Measurements from ENCODE around the gene ZNF358.

The ZNF358 gene

DNA sequence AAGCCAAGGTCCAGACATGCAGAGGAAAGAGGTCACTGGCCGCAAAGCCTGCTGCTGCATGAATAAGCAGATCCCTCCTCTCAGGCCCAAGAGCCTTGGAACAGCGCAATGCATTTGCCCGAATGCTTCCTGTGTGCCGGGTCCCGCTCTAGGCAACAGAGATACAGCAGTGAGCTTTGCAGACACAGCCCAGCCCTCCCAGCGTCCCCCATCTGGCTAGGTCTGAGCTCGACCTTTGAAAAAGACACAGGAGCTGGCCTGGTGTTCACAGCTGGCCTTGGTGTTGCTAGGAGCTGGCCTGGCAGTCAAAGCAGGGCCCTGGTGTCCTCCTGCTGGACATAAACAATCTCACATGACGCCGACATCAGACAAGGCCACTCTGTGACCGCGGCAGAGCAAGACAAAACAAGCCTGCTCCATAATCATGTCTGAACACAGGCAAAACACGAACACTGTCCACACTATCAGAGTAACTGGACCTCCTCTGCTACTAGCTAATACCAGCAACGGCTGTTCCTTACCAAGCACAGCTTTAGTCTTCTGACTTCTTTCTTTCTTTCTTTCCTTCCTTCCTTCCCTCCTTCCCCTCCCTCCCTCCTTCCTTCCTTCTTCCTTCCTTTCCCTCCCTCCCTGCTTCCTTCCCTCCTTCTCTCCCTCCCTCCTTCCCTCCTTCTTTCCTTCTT, 21.3 kb upstream of the ZNF358 start:
- Histone ChIP-seq H4K20me1 (no peaks in the 10 kb centered on the region), H3K4me1 (peaks cover 26 to 82% (median 60%) of the 10 kb centered on the region in 10 experiments), H3K27ac (peak overlapping the region in 5 of 11 experiments; percentile 8 to 42 (median 32); a peak in 7 of 22 replicates), H3K4me2 (peak overlapping the region in 10 of 11 experiments; percentile 5 to 52 (median 44); a peak in 15 of 22 replicates), H3K27me3 (peaks cover 6 to 18% (median 15%) of the 10 kb centered on the region in 11 experiments), H3K4me3 (no peak overlapping the region), H3K36me3 (no peaks in the 10 kb centered on the region), H3K9ac (0 out of 22 replicates have a peak overlapping the region, but pooled peaks of 1 of the 11 experiments have one; percentile 9), H3K9me3 (replicated peaks in 1 of 11) (peaks cover 0 to 35% (median 0%) of the 10 kb centered on the region in 11 experiments; a peak in 9 of 22 replicates)
- TF ChIP-seq Cebpa-rat (IDR thresholded peaks at IDR 0.05), result no peak

GRCh38 chr19:7497292-7497691, 18.6 kb upstream of the ZNF358 start:
- Histone ChIP-seq H3K9me3 (replicated peaks in 1 of 11) (peaks cover 0 to 12% (median 0%) of the 10 kb centered on the region in 11 experiments; a peak in 4 of 22 replicates), H3K4me2 (peak overlapping the region in 9 of 11 experiments; percentile 48 to 80 (median 69); a peak in 18 of 22 replicates), H3K27ac (peak overlapping the region in 2 of 11 experiments; percentile 4 to 20; a peak in 1 of 22 replicates), H3K4me1 (peaks cover 32 to 73% (median 58%) of the 10 kb centered on the region in 10 experiments), H4K20me1 (peaks cover 0 to 7% (median 0%) of the 10 kb centered on the region in 11 experiments; a peak in 2 of 22 replicates), H3K36me3 (no peaks in the 10 kb centered on the region), H3K9ac (no peak overlapping the region), H3K27me3 (peaks cover 31 to 43% (median 38%) of the 10 kb centered on the region in 11 experiments), H3K4me3 (no peak overlapping the region)
- TF ChIP-seq Cebpa-rat (IDR thresholded peaks at IDR 0.05), result no peak

DNA sequence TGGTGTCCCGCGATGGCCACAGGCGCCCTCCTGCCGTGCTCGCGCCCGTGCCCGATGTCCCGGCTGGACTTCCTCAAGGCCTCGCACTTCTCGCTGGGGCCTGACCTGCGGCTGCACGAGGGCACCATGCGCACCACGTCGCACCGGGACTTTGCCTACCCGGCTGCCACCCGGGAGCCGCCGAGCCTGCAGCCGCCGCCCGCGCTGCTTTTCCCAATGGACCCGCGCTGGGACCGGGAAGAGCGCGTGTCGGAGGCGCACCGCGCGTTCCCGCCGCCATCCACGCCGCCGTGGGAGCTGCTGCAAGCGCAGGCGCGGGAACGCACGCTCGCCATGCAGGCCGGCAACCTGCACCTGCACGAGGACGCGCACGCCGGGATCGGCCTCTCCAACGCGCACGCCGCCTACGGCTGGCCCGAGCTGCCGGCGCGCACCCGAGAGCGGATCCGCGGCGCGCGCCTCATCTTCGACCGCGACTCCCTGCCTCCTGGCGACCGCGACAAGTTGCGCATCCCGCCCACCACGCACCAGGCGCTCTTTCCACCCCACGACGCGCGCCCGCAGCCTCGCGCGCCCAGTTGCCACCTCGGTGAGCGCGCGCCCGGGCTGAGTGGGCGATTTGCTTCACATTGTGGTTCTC, 15.0 kb upstream of the ZNF358 start:
- Histone ChIP-seq H3K9ac (0 out of 22 replicates have a peak overlapping the region, but pooled peaks of 1 of the 11 experiments have one; percentile 13), H3K4me3 (peak overlapping the region; percentile 39 to 64 (median 51))

GRCh38 chr19:7502552-7502951, 13.4 kb upstream of the ZNF358 start:
- H4K20me1 ChIP-seq, result peaks cover 0 to 7% (median 0%) of the 10 kb centered on the region in 11 experiments; a peak in 2 of 22 replicates
- H3K9ac ChIP-seq, result no peak overlapping the region
- H3K36me3 ChIP-seq, result no peaks in the 10 kb centered on the region
- H3K27me3 ChIP-seq, result peaks cover 54 to 76% (median 70%) of the 10 kb centered on the region in 11 experiments
- H3K4me2 ChIP-seq, result no peak overlapping the region
- peaks cover 33 to 53% (median 44%) of the 10 kb centered on the region in 10 experiments for H3K4me1 ChIP-seq
- no peak overlapping the region for H3K4me3 ChIP-seq
- no peaks in the 10 kb centered on the region for H3K9me3 ChIP-seq (replicated peaks in 1 of 11)
- no peak overlapping the region for H3K27ac ChIP-seq
- TF ChIP-seq Cebpa-rat (IDR thresholded peaks at IDR 0.05), result no peak

More for the DNA sequence above, 15.0 kb upstream of the ZNF358 start:
- peak overlapping the region; percentile 70 to 94 (median 83) for H3K4me2 ChIP-seq
- H4K20me1 ChIP-seq, result peaks cover 0 to 7% (median 0%) of the 10 kb centered on the region in 11 experiments; a peak in 2 of 22 replicates
- peaks cover 54 to 75% (median 70%) of the 10 kb centered on the region in 11 experiments for H3K27me3 ChIP-seq
- no peaks in the 10 kb centered on the region for H3K36me3 ChIP-seq
- peaks cover 35 to 59% (median 52%) of the 10 kb centered on the region in 10 experiments for H3K4me1 ChIP-seq
- no peak for TF ChIP-seq Cebpa-rat (IDR thresholded peaks at IDR 0.05)
- no peaks in the 10 kb centered on the region for H3K9me3 ChIP-seq (replicated peaks in 1 of 11)
- no peak overlapping the region for H3K27ac ChIP-seq

- H3K9me3 ChIP-seq (replicated peaks in 1 of 11), result no peaks in the 10 kb centered on the region
- no peak overlapping the region for H3K4me3 ChIP-seq
- H3K27ac ChIP-seq, result no peak overlapping the region
- H4K20me1 ChIP-seq, result peaks cover 0 to 7% (median 0%) of the 10 kb centered on the region in 11 experiments; a peak in 2 of 22 replicates
- no peak for TF ChIP-seq Cebpa-rat (IDR thresholded peaks at IDR 0.05)
- H3K4me1 ChIP-seq, result peaks cover 16 to 33% (median 25%) of the 10 kb centered on the region in 10 experiments; a peak in 19 of 20 replicates
- peaks cover 43 to 63% (median 56%) of the 10 kb centered on the region in 11 experiments for H3K27me3 ChIP-seq
- H3K36me3 ChIP-seq, result no peaks in the 10 kb centered on the region
- H3K9ac ChIP-seq, result no peak overlapping the region
- H3K4me2 ChIP-seq, result peak overlapping the region in 5 of 11 experiments; percentile 41 to 70 (median 54); a peak in 5 of 22 replicates
Observed at GRCh38 chr19:7504684-7505083, 11.2 kb upstream of the ZNF358 start.

GRCh38 chr19:7505288-7505681, 10.6 kb upstream of the ZNF358 start:
- no peak for TF ChIP-seq Cebpa-rat (IDR thresholded peaks at IDR 0.05)
- no peaks in the 10 kb centered on the region for H3K9me3 ChIP-seq (replicated peaks in 1 of 11)
- no peaks in the 10 kb centered on the region for H3K36me3 ChIP-seq
- no peak overlapping the region for H3K9ac ChIP-seq
- H3K27ac ChIP-seq, result no peak overlapping the region
- H3K4me2 ChIP-seq, result peak overlapping the region; percentile 41 to 70 (median 51)
- H3K4me1 ChIP-seq, result peaks cover 15 to 31% (median 25%) of the 10 kb centered on the region in 10 experiments; a peak in 19 of 20 replicates
- H3K4me3 ChIP-seq, result no peak overlapping the region
- H3K27me3 ChIP-seq, result peaks cover 37 to 59% (median 52%) of the 10 kb centered on the region in 11 experiments
- H4K20me1 ChIP-seq, result peaks cover 0 to 7% (median 0%) of the 10 kb centered on the region in 11 experiments; a peak in 2 of 22 replicates

GRCh38 chr19:7505682-7506384, 10.1 kb upstream of the ZNF358 start:
- Histone ChIP-seq H3K4me2 (peak overlapping the region; percentile 41 to 70 (median 51)), H3K4me3 (no peak overlapping the region), H3K36me3 (no peaks in the 10 kb centered on the region), H3K27ac (no peak overlapping the region), H3K4me1 (peaks cover 12 to 27% (median 21%) of the 10 kb centered on the region in 10 experiments; a peak in 19 of 20 replicates), H3K9ac (no peak overlapping the region), H4K20me1 (peaks cover 0 to 5% (median 0%) of the 10 kb centered on the region in 11 experiments; a peak in 1 of 22 replicates), H3K9me3 (replicated peaks in 1 of 11) (no peaks in the 10 kb centered on the region), H3K27me3 (peaks cover 32 to 55% (median 46%) of the 10 kb centered on the region in 11 experiments)
- no peak for TF ChIP-seq Cebpa-rat (IDR thresholded peaks at IDR 0.05)
